ENCODE measurements around the gene TMEM114.

TMEM114 gene

GRCh38 chr16:8620535-8620934 lies 30.2 kb upstream of the TMEM114 start:
- no peak overlapping the region for H3K4me3 ChIP-seq (ENCODE audit: low read depth, low read length)
- no peak for DNase-seq
- peaks cover 10% of the 10 kb centered on the region for H3K36me3 ChIP-seq
- H3K9me3 ChIP-seq (ENCODE audit: severe bottlenecking), result no peaks in the 10 kb centered on the region
- H3K27me3 ChIP-seq (ENCODE audit: insufficient read depth, low read depth, severe bottlenecking), result no peaks in the 10 kb centered on the region
- TF ChIP-seq CTCF (IDR thresholded peaks at IDR 0.05; ENCODE audit: low read depth, low read length), result no peak
- H3K27ac ChIP-seq, result no peak overlapping the region

- Histone ChIP-seq H3K27me3 (ENCODE audit: insufficient read depth, low read depth, severe bottlenecking) (no peaks in the 10 kb centered on the region), H3K9me3 (ENCODE audit: severe bottlenecking) (no peaks in the 10 kb centered on the region), H3K36me3 (peaks cover 4% of the 10 kb centered on the region; the same call in 1 of the 2 replicates), H3K27ac (no peak overlapping the region), H3K4me3 (ENCODE audit: low read depth, low read length) (no peak overlapping the region)
- DNase-seq, result no peak
- no peak for TF ChIP-seq CTCF (IDR thresholded peaks at IDR 0.05; ENCODE audit: low read depth, low read length)
These were observed 29.5 kb upstream of the TMEM114 start for GRCh38 chr16:8619671-8620370.

GRCh38 chr16:8614435-8615029 lies 24.2 kb upstream of the TMEM114 start:
- peaks cover 11% of the 10 kb centered on the region for H3K27me3 ChIP-seq (ENCODE audit: insufficient read depth, low read depth, severe bottlenecking)
- TF ChIP-seq CTCF (IDR thresholded peaks at IDR 0.05; ENCODE audit: low read depth, low read length), result no peak
- no peak for DNase-seq

GRCh38 chr16:8611886-8612600 lies 21.7 kb upstream of the TMEM114 start:
- Histone ChIP-seq H3K36me3 (no peaks in the 10 kb centered on the region), H3K4me3 (ENCODE audit: low read depth, low read length) (no peak overlapping the region), H3K27ac (no peak overlapping the region), H3K27me3 (ENCODE audit: insufficient read depth, low read depth, severe bottlenecking) (peaks cover 28% of the 10 kb centered on the region), H3K9me3 (ENCODE audit: severe bottlenecking) (no peaks in the 10 kb centered on the region)
- DNase-seq, result no peak
- TF ChIP-seq CTCF (IDR thresholded peaks at IDR 0.05; ENCODE audit: low read depth, low read length), result no peak

More at GRCh38 chr16:8614435-8615029, 24.2 kb upstream of the TMEM114 start:
- Histone ChIP-seq H3K4me3 (ENCODE audit: low read depth, low read length) (no peak overlapping the region), H3K9me3 (ENCODE audit: severe bottlenecking) (no peaks in the 10 kb centered on the region), H3K27ac (no peak overlapping the region), H3K36me3 (no peaks in the 10 kb centered on the region)

- H3K27me3 ChIP-seq (ENCODE audit: insufficient read depth, low read depth, severe bottlenecking), result peaks cover 36% of the 10 kb centered on the region
- H3K36me3 ChIP-seq, result no peaks in the 10 kb centered on the region
- H3K27ac ChIP-seq, result no peak overlapping the region
- no peak for TF ChIP-seq CTCF (IDR thresholded peaks at IDR 0.05; ENCODE audit: low read depth, low read length)
- H3K4me3 ChIP-seq (ENCODE audit: low read depth, low read length), result no peak overlapping the region
- DNase-seq, result no peak
- peaks cover 5% of the 10 kb centered on the region for H3K9me3 ChIP-seq (ENCODE audit: severe bottlenecking)
These were observed 20.8 kb upstream of the TMEM114 start for GRCh38 chr16:8611122-8611521.

Data from WERI-Rb-1 (cell line).